Stimulated activated naive CD4-positive, alpha-beta T cell treated with Interleukin-2 at 50 U/mL for 16 hours (primary cell): ENCODE measurements around the gene VPS8.

ENCODE experiments used
- DNase-seq: peaks from one replicate; lab custom pipeline; 2025; lab: John Stamatoyannopoulos, UW

Gene VPS8

GRCh38 chr3:185094697-185095096 lies 282.7 kb downstream of the VPS8 start:
- no peak for DNase-seq
